Esophagus squamous epithelium (tissue), 5 donors: ENCODE results near the gene ZSWIM5. TPM values are rescaled to one million over a fixed set of nuclear protein-coding genes. Genes with fewer than 3 reads are reported as not detected.
A peak's percentile ranks its signal among the peaks of the same experiment; 100 is the strongest.

ENCODE experiments used
- DNase-seq: peaks from one replicate; lab custom pipeline; 2025; lab: John Stamatoyannopoulos, UW
- H3K27ac ChIP-seq, 4 donors: fragments of 200-600 bp; sonication (generic); one replicate each; pipeline ENCODE4 v1.5.1; 2016 to 2019; ENCODE audit warnings: mild to moderate bottlenecking in 1 of 4
- H3K27me3 ChIP-seq, 4 donors: fragments of 200-600 bp; sonication (generic); 1 replicate in 3 of 4; 2 replicates in 1 of 4; pipeline versions ENCODE4 v1.5.1 to v1.6.0; 2017 to 2021; ENCODE audit warnings: antibody characterized with exemption in 1 of 4
- H3K36me3 ChIP-seq, 3 donors: fragments of 200-600 bp; sonication (generic); one replicate each; pipeline ENCODE4 v1.5.1; 2016 to 2019
- H3K4me1 ChIP-seq, 3 donors: fragments of 200-600 bp; sonication (generic); one replicate each; pipeline ENCODE4 v1.5.1; 2017 to 2019
- H3K4me3 ChIP-seq, 4 donors: fragments of 200-600 bp; sonication (generic); 1 replicate in 3 of 4; 2 replicates in 1 of 4; pipeline ENCODE4 v1.5.1; 2016 to 2019; ENCODE audit warnings: mild to moderate bottlenecking in 2 of 4, moderate library complexity in 1 of 4
- H3K9me3 ChIP-seq, 3 donors: fragments of 200-600 bp; sonication (generic); one replicate each; pipeline ENCODE4 v1.5.1; 2016 to 2019
- CTCF ChIP-seq, 6 experiments: fragments of 450-650 bp in 4 of 6; fragments of 200-600 bp in 2 of 6; sonication (generic) in 2 of 6; IDR thresholded peaks; one replicate each; pipeline ENCODE4 v1.5.1; 2016 to 2019; ENCODE audit warnings: antibody characterized with exemption in 6 of 6, mild to moderate bottlenecking in 4 of 6, moderate library complexity in 4 of 6
- POLR2A ChIP-seq, 4 donors: fragments of 450-650 bp; IDR thresholded peaks; one replicate each; pipeline ENCODE4 v1.6.1; 2017; ENCODE audit warnings: antibody characterized with exemption in 4 of 4, mild to moderate bottlenecking in 4 of 4, moderate library complexity in 3 of 4
- WGBS, 2 donors: methylation state at CpG; one replicate each; pipeline ENCODE4 v1.1.5; 2018; 5-methylcytosine and 5-hydroxymethylcytosine counted together
- intact Hi-C: fragments of 100-400 bp; cut with DNase I; formaldehyde crosslinking; loops from one replicate; pipeline ENCODE4 v1.15.0; 2022
- total RNA-seq, 4 donors: library from RNA; depleted of rRNA; stranded (reverse); fragments of >200 nt; gene quantifications; one replicate each; pipeline ENCODE4 v1.1.0, GENCODE V29; 2016
- donor health status: DM: yes; HTN: yes; CAD: no.

ZSWIM5 gene
- total RNA-seq, 4 donors from 2014 or later = 0.66 to 2.7 (median 1.6) TPM

GRCh38 chr1:45244660-45245059 lies 38.3 kb upstream of the ZSWIM5 start:
- no peaks in the 10 kb centered on the region for H3K36me3 ChIP-seq
- H3K9me3 ChIP-seq = no peaks in the 10 kb centered on the region
- H3K27ac ChIP-seq = no peak overlapping the region
- intact Hi-C loops = no loop called here
- no peaks in the 10 kb centered on the region for H3K4me1 ChIP-seq
- H3K27me3 ChIP-seq = no peaks in the 10 kb centered on the region
- no peak for DNase-seq
- TF ChIP-seq CTCF (IDR thresholded peaks at IDR 0.05) (no peak), POLR2A (IDR thresholded peaks at IDR 0.05) (no peak)
- H3K4me3 ChIP-seq = no peak overlapping the region

GRCh38 chr1:45243476-45244343 lies 37.3 kb upstream of the ZSWIM5 start:
- H3K4me3 ChIP-seq = no peak overlapping the region
- no peak overlapping the region for H3K27ac ChIP-seq
- H3K36me3 ChIP-seq = no peaks in the 10 kb centered on the region
- no peaks in the 10 kb centered on the region for H3K9me3 ChIP-seq
- no peaks in the 10 kb centered on the region for H3K27me3 ChIP-seq
- TF ChIP-seq CTCF (IDR thresholded peaks at IDR 0.05) (no peak), POLR2A (IDR thresholded peaks at IDR 0.05) (no peak)
- H3K4me1 ChIP-seq = no peaks in the 10 kb centered on the region
- intact Hi-C loops = no loop called here
- DNase-seq = no peak
- 81 to 86% methylated on average over 3 of the region's 3 CpGs for WGBS, 2 donors

GRCh38 chr1:45238846-45239245 lies 32.4 kb upstream of the ZSWIM5 start:
- no peak for TF ChIP-seq CTCF (IDR thresholded peaks at IDR 0.05)
- Histone ChIP-seq H3K9me3 (peaks cover 0 to 3% (median 0%) of the 10 kb centered on the region in 3 donors), H3K4me3 (no peak overlapping the region), H3K4me1 (no peaks in the 10 kb centered on the region), H3K27me3 (no peaks in the 10 kb centered on the region), H3K36me3 (no peaks in the 10 kb centered on the region), H3K27ac (no peak overlapping the region)
- WGBS, 2 donors = 33 to 48% methylated on average over 2 of the region's 2 CpGs
- no peak for DNase-seq
- intact Hi-C loops = no loop called here

GRCh38 chr1:45236136-45236535 lies 29.7 kb upstream of the ZSWIM5 start:
- Histone ChIP-seq H3K9me3 (peaks cover 0 to 3% (median 0%) of the 10 kb centered on the region in 3 donors), H3K4me1 (no peaks in the 10 kb centered on the region), H3K4me3 (no peak overlapping the region), H3K27ac (no peak overlapping the region), H3K27me3 (no peaks in the 10 kb centered on the region), H3K36me3 (no peaks in the 10 kb centered on the region)
- WGBS, 2 donors = no CpG with 5 or more reads among the region's 1 CpG
- TF ChIP-seq CTCF (IDR thresholded peaks at IDR 0.05) = no peak
- no peak for TF ChIP-seq POLR2A (IDR thresholded peaks at IDR 0.05)
- intact Hi-C loops = no loop called here
- no peak for DNase-seq

GRCh38 chr1:45230537-45230936 lies 24.1 kb upstream of the ZSWIM5 start:
- no peaks in the 10 kb centered on the region for H3K36me3 ChIP-seq
- TF ChIP-seq POLR2A (IDR thresholded peaks at IDR 0.05) (no peak), CTCF (IDR thresholded peaks at IDR 0.05) (peak in 4 of 6 experiments; percentile 12 to 49 (median 22))
- no peak overlapping the region for H3K4me3 ChIP-seq
- intact Hi-C loops = no loop called here
- DNase-seq = no peak
- no peaks in the 10 kb centered on the region for H3K27me3 ChIP-seq
- no peaks in the 10 kb centered on the region for H3K9me3 ChIP-seq
- no peak overlapping the region for H3K27ac ChIP-seq
- WGBS, 2 donors = 0 to 36% methylated on average over 1 of the region's 1 CpG
- H3K4me1 ChIP-seq = no peaks in the 10 kb centered on the region
